Measurements from ENCODE around the gene MAP3K2.
"Not testable (repeated sequence)": the region's sequence is repeated elsewhere in the genome, so short reads cannot be mapped to it uniquely, and the experiment has no call there.

MAP3K2 gene

DNA sequence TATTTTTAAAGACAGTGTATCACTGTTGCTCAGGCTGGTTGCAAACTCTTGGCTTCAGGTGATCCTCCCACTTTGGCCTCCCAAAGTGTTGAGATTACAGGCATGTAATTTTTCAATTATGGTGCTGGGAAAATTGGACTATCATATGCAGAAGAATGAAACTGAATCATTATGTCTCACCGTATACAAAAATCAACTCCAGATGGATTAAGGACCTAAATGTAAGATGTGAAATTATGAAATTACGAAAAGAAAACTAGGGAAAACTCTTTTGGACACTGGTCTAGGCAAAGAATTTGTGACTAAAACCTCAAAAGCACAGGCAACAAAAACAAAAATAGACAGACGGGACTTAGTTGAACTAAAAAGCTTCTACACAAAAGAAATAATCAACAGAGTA lies 31.2 kb downstream of the MAP3K2 start:
- no peak for DNase-seq (ENCODE audit: extremely low spot score)
- CTCF ChIA-PET: interaction anchor here (0.6 kb wide), 1 partner anchor 121 kb away, joined by 3 read pairs; no protein-coding TSS in a partner anchor

DNA sequence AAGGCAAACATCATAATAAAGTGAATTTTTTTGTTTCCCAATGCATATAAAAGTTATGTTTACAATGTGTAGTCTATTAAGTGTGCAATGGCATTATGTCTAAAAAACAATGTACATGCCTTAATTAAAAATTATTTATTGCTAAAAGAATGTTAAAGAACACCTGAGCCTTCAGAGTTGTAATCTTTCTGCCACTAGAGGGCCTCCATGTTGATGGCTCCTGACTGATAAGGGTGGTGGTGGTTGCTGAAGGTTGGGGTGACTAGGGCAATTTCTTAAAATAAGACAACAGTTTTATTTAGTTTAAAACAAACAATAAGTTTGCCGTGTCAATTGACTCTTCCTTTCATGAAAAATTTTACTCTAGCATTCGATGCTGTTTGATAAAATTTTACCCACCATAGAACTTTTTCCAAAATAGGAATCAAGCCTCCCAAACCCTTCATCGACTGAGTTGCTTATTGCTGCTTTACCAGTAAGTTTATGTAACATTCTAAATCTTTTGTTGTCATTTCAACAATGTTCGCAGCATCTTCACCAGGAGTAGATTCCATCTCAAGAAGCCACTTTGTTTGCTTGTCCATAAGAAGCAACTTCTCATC lies 32.3 kb downstream of the MAP3K2 start:
- ChIA-PET POLR2A (no interaction called here), CTCF (interaction anchor here (0.6 kb wide), 1 partner anchor 122 kb away, joined by 3 read pairs; no protein-coding TSS in a partner anchor)
- TF ChIP-seq SP1 (IDR thresholded peaks at IDR 0.05) (no peak), BHLHE40 (IDR thresholded peaks at IDR 0.05; ENCODE audit: borderline replicate concordance) (no peak), ELF4 (IDR thresholded peaks at IDR 0.05) (no peak), TARDBP (IDR thresholded peaks at IDR 0.05) (no peak), ARNT (IDR thresholded peaks at IDR 0.05) (no peak), SUZ12 (IDR thresholded peaks at IDR 0.05) (no peak)
- no peak for DNase-seq (ENCODE audit: extremely low spot score)

More for the DNA sequence above, 31.2 kb downstream of the MAP3K2 start:
- POLR2A ChIA-PET: no interaction called here
- no peak for TF ChIP-seq BHLHE40 (IDR thresholded peaks at IDR 0.05; ENCODE audit: borderline replicate concordance)
- no peak for TF ChIP-seq ARNT (IDR thresholded peaks at IDR 0.05)
- no peak for TF ChIP-seq CTBP1 (IDR thresholded peaks at IDR 0.05; ENCODE audit: borderline replicate concordance)
- no peak for TF ChIP-seq LEF1 (IDR thresholded peaks at IDR 0.05; ENCODE audit: borderline replicate concordance)
- no peak for TF ChIP-seq HDGF (IDR thresholded peaks at IDR 0.05; ENCODE audit: borderline replicate concordance)
- TF ChIP-seq L3MBTL2 (conservative IDR thresholded peaks at IDR 0.05): no peak
- TF ChIP-seq ZNF384 (IDR thresholded peaks at IDR 0.05): no peak
- TF ChIP-seq FOXM1 (IDR thresholded peaks at IDR 0.05; ENCODE audit: borderline replicate concordance): no peak

DNA sequence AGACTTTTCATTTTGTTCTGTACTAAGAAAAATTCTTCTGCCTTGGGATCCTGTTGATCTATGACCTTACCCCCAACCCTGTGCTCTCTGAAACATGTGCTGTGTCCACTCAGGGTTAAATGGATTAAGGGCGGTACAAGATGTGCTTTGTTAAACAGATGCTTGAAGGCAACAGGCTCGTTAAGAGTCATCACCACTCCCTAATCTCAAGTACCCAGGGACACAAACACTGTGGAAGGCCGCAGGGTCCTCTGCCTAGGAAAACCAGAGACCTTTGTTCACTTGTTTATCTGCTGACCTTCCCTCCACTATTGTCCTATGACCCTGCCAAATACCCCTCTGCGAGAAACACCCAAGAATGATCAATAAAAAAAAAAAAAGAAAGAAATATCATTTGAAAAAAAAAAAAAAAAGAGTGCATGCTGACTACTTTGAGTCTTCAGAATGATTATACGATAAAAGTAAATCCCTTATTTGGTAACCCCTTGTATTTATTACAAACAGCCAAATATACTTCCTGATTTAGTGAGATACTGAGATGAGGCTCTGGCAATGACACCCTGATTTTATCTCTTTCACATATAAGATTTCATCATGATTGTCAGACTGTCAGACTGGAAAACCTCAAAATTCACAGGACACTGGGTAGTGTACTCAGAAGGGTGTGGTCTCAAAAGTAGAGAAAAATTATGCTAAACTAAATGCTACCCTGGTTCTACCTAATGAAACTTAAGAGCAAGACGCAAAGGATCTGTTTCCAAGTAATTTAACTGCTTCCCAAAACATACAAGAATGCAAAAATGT lies 33.7 kb downstream of the MAP3K2 start:
- DNase-seq (ENCODE audit: extremely low spot score); CTCF ChIA-PET; POLR2A ChIA-PET: not testable (repeated sequence)

DNA sequence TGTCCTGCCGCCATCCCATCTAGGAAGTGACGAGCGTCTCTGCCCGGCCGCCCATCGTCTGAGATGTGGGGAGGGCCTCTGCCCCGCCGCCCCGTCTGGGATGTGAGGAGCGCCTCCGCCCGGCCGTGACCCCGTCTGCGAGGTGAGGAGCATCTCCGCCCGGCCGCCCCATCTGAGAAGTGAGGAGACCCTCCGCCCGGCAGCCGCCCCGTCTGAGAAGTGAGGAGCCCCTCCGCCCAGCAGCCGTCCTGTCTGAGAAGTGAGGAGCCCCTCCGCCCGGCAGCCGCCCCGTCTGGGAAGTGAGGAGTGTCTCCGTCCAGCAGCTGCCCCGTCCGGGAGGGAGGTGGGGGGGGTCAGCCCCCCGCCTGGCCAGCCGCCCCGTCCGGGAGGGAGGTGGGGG lies 34.6 kb downstream of the MAP3K2 start:
- POLR2A ChIA-PET; CTCF ChIA-PET; DNase-seq (ENCODE audit: extremely low spot score): not testable (repeated sequence)

DNA sequence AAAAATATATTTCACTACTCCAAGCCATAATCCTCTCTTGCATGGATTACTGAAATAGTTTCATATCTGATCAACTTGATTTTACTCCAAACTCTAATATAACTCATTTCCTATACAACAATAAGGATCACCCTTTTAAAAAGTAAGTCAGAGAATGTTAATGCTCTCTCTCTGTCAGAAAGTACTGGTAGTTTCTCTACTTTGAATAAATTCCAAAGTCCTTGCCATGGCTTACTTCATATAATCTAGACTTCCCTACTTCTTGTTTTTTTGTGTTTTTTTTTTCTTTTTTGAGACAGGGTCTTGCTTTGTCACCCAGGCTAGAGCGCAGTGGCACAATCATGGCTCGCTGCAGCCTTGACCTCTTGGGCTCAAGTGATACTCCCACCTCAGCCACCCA lies 36.2 kb downstream of the MAP3K2 start:
- ChIA-PET CTCF (no interaction called here), POLR2A (no interaction called here)
- no peak for DNase-seq (ENCODE audit: extremely low spot score)
- TF ChIP-seq, protein P1, sequence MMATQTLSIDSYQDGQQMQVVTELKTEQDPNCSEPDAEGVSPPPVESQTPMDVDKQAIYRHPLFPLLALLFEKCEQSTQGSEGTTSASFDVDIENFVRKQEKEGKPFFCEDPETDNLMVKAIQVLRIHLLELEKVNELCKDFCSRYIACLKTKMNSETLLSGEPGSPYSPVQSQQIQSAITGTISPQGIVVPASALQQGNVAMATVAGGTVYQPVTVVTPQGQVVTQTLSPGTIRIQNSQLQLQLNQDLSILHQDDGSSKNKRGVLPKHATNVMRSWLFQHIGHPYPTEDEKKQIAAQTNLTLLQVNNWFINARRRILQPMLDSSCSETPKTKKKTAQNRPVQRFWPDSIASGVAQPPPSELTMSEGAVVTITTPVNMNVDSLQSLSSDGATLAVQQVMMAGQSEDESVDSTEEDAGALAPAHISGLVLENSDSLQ (IDR thresholded peaks at IDR 0.05): no peak
- TF ChIP-seq TARDBP (IDR thresholded peaks at IDR 0.05) (no peak), BHLHE40 (IDR thresholded peaks at IDR 0.05; ENCODE audit: borderline replicate concordance) (no peak), LEF1 (IDR thresholded peaks at IDR 0.05; ENCODE audit: borderline replicate concordance) (no peak), FOXK2 (IDR thresholded peaks at IDR 0.05) (no peak), CTBP1 (IDR thresholded peaks at IDR 0.05; ENCODE audit: borderline replicate concordance) (no peak)

DNA sequence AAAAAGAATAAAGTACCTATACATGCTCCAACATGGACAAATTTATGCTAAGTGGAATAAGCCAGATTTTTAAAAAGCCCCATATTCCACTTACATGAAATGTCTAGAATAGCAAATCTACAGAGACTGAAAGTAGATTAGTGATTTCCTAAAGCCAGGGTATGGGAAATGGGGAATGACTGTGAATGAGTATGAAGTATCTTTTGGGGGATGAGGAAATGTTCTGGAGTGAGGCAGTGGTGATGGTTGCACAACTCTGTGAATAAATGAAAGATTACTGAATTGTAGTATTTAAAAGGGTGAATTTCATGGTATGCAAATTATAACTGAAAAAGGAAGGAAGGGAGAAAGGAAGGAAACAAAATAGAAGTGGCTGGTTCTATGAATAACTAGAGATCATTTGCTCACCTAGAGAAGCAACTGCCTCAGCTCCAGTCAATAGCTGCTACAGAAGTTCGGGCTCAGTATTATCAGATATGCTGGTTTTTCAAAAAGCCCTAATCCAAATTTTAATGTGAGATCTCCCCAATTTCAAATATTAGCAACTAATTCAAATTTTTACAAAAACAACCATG lies 39.3 kb downstream of the MAP3K2 start:
- ChIA-PET CTCF (no interaction called here), POLR2A (no interaction called here)
- no peak for TF ChIP-seq FOXM1 (IDR thresholded peaks at IDR 0.05; ENCODE audit: borderline replicate concordance)
- TF ChIP-seq FOXK2 (IDR thresholded peaks at IDR 0.05): no peak
- TF ChIP-seq HDGF (IDR thresholded peaks at IDR 0.05; ENCODE audit: borderline replicate concordance): no peak
- TF ChIP-seq L3MBTL2 (conservative IDR thresholded peaks at IDR 0.05): no peak
- no peak for TF ChIP-seq ARNT (IDR thresholded peaks at IDR 0.05)
- DNase-seq (ENCODE audit: extremely low spot score): no peak

DNA sequence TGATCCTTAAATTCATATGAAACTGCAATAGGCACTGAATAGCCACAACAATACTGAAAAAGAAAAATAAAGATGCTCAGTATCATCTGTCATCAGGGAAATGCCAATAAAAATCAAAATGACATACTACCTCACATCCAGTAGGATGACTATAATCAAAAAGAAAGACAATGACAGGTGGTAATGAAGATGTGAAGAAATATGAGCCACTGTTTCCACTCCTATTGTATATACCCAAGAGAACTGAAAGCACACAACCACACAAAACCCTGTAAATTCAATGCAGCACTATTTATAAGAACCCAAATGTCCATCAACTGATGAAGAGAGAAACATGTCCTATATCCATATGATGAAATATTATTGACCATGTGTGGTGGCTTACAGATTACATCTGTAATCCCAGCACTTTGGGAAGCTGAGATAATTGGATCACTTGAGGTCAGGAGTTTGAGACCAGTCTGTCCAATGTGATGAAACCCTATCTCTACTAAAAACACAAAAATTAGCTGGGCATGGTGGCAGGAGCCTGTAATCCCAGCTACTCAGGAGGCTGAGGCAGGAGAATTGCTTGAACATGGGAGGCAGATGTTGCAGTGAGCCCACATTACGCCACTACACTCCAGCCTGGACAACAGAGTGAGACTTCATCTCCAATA lies 39.9 kb downstream of the MAP3K2 start:
- no peak for DNase-seq (ENCODE audit: extremely low spot score)
- ChIA-PET POLR2A (interaction anchor here (0.7 kb wide), 1 partner anchor 54 kb away, joined by 3 read pairs; the partner anchor contains the start of gene ERCC3), CTCF (no interaction called here)
- no peak for TF ChIP-seq CTBP1 (IDR thresholded peaks at IDR 0.05; ENCODE audit: borderline replicate concordance)
- TF ChIP-seq LEF1 (IDR thresholded peaks at IDR 0.05; ENCODE audit: borderline replicate concordance): no peak
- no peak for TF ChIP-seq ELF4 (IDR thresholded peaks at IDR 0.05)
- TF ChIP-seq, protein P1 (IDR thresholded peaks at IDR 0.05): peak; percentile 90

DNA sequence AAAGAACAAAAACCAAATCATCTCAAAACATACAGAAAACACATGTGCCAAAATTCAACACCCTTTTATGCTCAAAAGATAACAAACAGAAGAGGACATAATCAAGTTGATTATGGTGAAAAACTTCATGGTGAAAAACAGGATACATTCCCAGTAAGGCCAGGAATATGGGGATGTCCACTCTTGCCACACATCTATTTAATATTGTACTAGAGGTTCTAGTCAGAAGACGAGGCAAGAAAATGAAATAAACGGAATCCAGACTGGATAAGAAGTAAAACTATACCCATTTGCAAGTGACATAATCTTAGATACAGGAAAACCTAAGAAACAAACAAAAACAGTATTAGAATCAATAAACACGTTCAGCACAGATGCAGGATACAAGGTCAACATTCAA lies 40.8 kb downstream of the MAP3K2 start:
- TF ChIP-seq CTBP1 (IDR thresholded peaks at IDR 0.05; ENCODE audit: borderline replicate concordance) (no peak), ZNF384 (IDR thresholded peaks at IDR 0.05) (no peak), HDGF (IDR thresholded peaks at IDR 0.05; ENCODE audit: borderline replicate concordance) (no peak), FOXA1 (IDR thresholded peaks at IDR 0.05) (no peak), TARDBP (IDR thresholded peaks at IDR 0.05) (no peak), BHLHE40 (IDR thresholded peaks at IDR 0.05; ENCODE audit: borderline replicate concordance) (no peak), LEF1 (IDR thresholded peaks at IDR 0.05; ENCODE audit: borderline replicate concordance) (no peak), SUZ12 (IDR thresholded peaks at IDR 0.05) (no peak), SP1 (IDR thresholded peaks at IDR 0.05) (no peak), ARNT (IDR thresholded peaks at IDR 0.05) (no peak), L3MBTL2 (conservative IDR thresholded peaks at IDR 0.05) (no peak), FOXK2 (IDR thresholded peaks at IDR 0.05) (no peak), FOXM1 (IDR thresholded peaks at IDR 0.05; ENCODE audit: borderline replicate concordance) (no peak), ELF4 (IDR thresholded peaks at IDR 0.05) (no peak), NFRKB (IDR thresholded peaks at IDR 0.05) (no peak)
- TF ChIP-seq, protein P1 (IDR thresholded peaks at IDR 0.05): no peak
- ChIA-PET CTCF (no interaction called here), POLR2A (no interaction called here)

More for the DNA sequence above, 40.8 kb downstream of the MAP3K2 start:
- no peak for DNase-seq (ENCODE audit: extremely low spot score)

Measured in HEK293T (cell line).